BLaER1 treated with 17β-estradiol and CSF1 and Interleukin-3, amounts not matched to agents 10 nM and 100 nM (cell line): ENCODE data around the gene GABRG3.

Experiments
- H3K27ac ChIP-seq, 11 experiments: shearing (Covaris generic); formaldehyde crosslinking; 2 replicates each; pipeline ENCODE4 v1.8.1; 2022
- H3K27me3 ChIP-seq, 11 experiments: shearing (Covaris generic); formaldehyde crosslinking; 2 replicates each; pipeline ENCODE4 v1.8.1; 2022
- H3K36me3 ChIP-seq, 11 experiments: shearing (Covaris generic); formaldehyde crosslinking; 2 replicates each; pipeline ENCODE4 v1.8.1; 2022
- H3K4me1 ChIP-seq, 10 experiments: shearing (Covaris generic); formaldehyde crosslinking; 2 replicates each; pipeline ENCODE4 v1.8.1; 2022
- H3K4me2 ChIP-seq, 11 experiments: shearing (Covaris generic); formaldehyde crosslinking; 2 replicates each; pipeline ENCODE4 v1.8.1; 2022
- H3K4me3 ChIP-seq, 10 experiments: shearing (Covaris generic); formaldehyde crosslinking; 2 replicates each; pipeline ENCODE4 v1.8.1; 2022
- H3K9ac ChIP-seq, 11 experiments: shearing (Covaris generic); formaldehyde crosslinking; 2 replicates each; pipeline ENCODE4 v1.8.1; 2022
- H3K9me3 ChIP-seq, 11 experiments: shearing (Covaris generic); formaldehyde crosslinking; replicated peaks in 1 of 11; 2 replicates each; pipeline ENCODE4 v1.8.1; 2022
- H4K20me1 ChIP-seq, 11 experiments: shearing (Covaris generic); formaldehyde crosslinking; 2 replicates each; pipeline ENCODE4 v1.8.1; 2022
- Cebpa-rat ChIP-seq, 11 experiments: shearing (Covaris generic); IDR thresholded peaks; 2 replicates each; pipeline ENCODE4 v1.8.1; 2022

The GABRG3 gene

DNA sequence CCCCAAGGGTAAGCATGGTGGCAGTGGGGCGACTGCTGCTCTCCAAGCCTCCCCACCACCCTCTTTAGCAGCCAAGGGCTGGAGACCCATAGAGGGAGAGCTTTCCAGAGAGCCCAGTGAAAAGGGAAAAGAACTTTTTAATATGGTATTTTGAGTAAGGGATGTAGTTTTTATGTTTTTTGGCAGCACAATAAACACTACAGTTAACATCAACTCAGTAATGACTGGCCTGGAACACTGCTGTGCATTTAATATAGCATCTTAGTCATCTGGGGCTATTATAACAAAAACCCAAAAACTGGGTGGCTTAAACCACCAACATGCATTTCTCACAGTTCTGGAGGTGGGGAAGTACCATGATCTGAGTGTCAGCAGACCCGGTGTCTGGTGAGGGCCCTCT lies 495.8 kb downstream of the GABRG3 start:
- Histone ChIP-seq H3K27ac (no peak overlapping the region), H3K27me3 (no peaks in the 10 kb centered on the region), H3K4me1 (peaks cover 0 to 7% (median 0%) of the 10 kb centered on the region in 10 experiments; a peak in 2 of 20 replicates), H3K36me3 (no peaks in the 10 kb centered on the region), H4K20me1 (no peaks in the 10 kb centered on the region), H3K9ac (no peak overlapping the region), H3K4me2 (0 out of 22 replicates have a peak overlapping the region, but pooled peaks of 1 of the 11 experiments have one; percentile 21), H3K4me3 (no peak overlapping the region), H3K9me3 (peaks cover 0 to 4% (median 0%) of the 10 kb centered on the region in 11 experiments; a peak in 1 of 22 replicates)
- no peak for TF ChIP-seq Cebpa-rat (IDR thresholded peaks at IDR 0.05)

DNA sequence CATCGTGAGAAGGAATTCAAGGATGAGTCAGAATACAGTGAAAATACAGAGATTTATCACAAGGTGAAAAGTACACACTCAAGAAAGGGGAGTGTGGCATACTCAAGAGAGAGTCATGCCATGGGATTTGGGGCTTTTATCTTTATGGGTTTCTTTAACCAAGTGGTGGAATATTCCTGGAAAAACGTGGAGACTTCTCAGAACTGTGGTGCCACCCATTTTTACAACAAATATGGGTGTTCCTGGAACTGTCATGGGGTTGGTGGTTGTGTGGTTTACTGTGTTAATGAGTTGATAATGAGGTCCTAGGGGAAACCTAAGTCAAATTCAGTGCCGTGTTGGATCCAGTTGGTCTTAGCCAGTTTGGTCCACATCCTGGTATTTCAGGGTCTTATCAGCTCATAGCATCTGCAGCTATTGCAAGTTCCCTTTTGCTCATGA lies 497.2 kb downstream of the GABRG3 start:
- Histone ChIP-seq H3K4me2 (no peak overlapping the region), H3K9ac (no peak overlapping the region), H3K4me3 (no peak overlapping the region), H3K9me3 (0 out of 22 replicates have a peak, but pooled peaks cover 0 to 4% (median 0%) of the 10 kb centered on the region in 11 experiments), H4K20me1 (no peaks in the 10 kb centered on the region), H3K27ac (no peak overlapping the region), H3K27me3 (no peaks in the 10 kb centered on the region), H3K4me1 (peaks cover 0 to 7% (median 0%) of the 10 kb centered on the region in 10 experiments; a peak in 2 of 20 replicates), H3K36me3 (no peaks in the 10 kb centered on the region)
- TF ChIP-seq Cebpa-rat (IDR thresholded peaks at IDR 0.05): no peak

- no peaks in the 10 kb centered on the region for H3K36me3 ChIP-seq
Observed at GRCh38 chr15:27473845-27474244, 502.9 kb downstream of the GABRG3 start.

DNA sequence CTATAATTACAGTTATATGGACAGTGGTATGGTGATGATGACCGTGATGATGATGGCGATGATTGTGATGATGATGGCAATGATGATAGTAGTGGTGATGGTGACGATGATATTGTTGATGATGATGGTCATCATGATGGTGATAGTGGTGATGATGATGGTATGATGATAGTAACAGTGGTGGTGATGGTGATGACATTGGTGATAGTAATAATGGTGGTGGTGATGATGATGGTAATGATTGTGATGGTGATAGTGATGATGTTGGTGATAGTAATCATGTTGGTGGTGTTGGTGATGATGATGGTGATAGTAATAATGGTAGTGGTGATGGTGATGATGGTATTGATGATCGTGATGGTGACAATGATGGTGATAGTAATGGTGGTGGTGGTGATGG lies 504.4 kb downstream of the GABRG3 start:
- no peak for TF ChIP-seq Cebpa-rat (IDR thresholded peaks at IDR 0.05)

More at GRCh38 chr15:27473845-27474244, 502.9 kb downstream of the GABRG3 start:
- H3K4me3 ChIP-seq: no peak overlapping the region
- TF ChIP-seq Cebpa-rat (IDR thresholded peaks at IDR 0.05): no peak
- H4K20me1 ChIP-seq: no peaks in the 10 kb centered on the region
- peaks cover 0 to 8% (median 3%) of the 10 kb centered on the region in 11 experiments; a peak in 4 of 22 replicates for H3K9me3 ChIP-seq
- no peaks in the 10 kb centered on the region for H3K4me1 ChIP-seq
- no peak overlapping the region for H3K4me2 ChIP-seq
- no peak overlapping the region for H3K9ac ChIP-seq
- H3K27me3 ChIP-seq: no peaks in the 10 kb centered on the region
- no peak overlapping the region for H3K27ac ChIP-seq

GRCh38 chr15:27479296-27480140 lies 508.5 kb downstream of the GABRG3 start:
- Histone ChIP-seq H3K27ac (no peak overlapping the region), H3K9ac (no peak overlapping the region), H3K4me3 (no peak overlapping the region), H3K9me3 (peaks cover 0 to 8% (median 0%) of the 10 kb centered on the region in 11 experiments; a peak in 4 of 22 replicates), H3K27me3 (no peaks in the 10 kb centered on the region), H4K20me1 (no peaks in the 10 kb centered on the region), H3K4me2 (no peak overlapping the region), H3K4me1 (no peaks in the 10 kb centered on the region), H3K36me3 (no peaks in the 10 kb centered on the region)
- TF ChIP-seq Cebpa-rat (IDR thresholded peaks at IDR 0.05): no peak

More for the DNA sequence above, 504.4 kb downstream of the GABRG3 start:
- Histone ChIP-seq H3K9me3 (peaks cover 0 to 8% (median 3%) of the 10 kb centered on the region in 11 experiments; a peak in 4 of 22 replicates), H3K4me2 (no peak overlapping the region), H3K27me3 (no peaks in the 10 kb centered on the region), H3K4me3 (no peak overlapping the region), H3K4me1 (no peaks in the 10 kb centered on the region), H3K27ac (no peak overlapping the region), H3K9ac (no peak overlapping the region), H3K36me3 (no peaks in the 10 kb centered on the region), H4K20me1 (no peaks in the 10 kb centered on the region)

DNA sequence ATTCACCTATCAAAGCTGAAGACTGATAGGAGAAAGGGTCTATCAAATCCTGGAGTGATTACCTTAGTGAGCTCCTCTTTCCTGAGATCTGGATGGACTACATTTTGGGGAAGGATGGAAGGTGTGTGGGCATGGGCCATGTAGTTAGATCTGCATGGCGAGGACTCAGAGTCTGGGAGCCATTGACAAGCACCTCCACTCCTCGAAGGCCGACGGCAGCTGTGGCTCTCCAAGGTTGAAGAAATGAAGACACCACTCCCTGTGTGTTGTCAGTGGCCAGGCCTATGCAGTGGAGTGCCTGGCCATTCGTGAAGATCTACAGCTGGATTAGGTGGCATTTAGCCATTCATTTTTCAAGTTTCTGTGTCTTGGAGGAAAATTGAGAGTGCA lies 509.2 kb downstream of the GABRG3 start:
- no peak overlapping the region for H3K27ac ChIP-seq
- TF ChIP-seq Cebpa-rat (IDR thresholded peaks at IDR 0.05): no peak
- no peaks in the 10 kb centered on the region for H3K4me1 ChIP-seq
- H3K27me3 ChIP-seq: no peaks in the 10 kb centered on the region
- H3K36me3 ChIP-seq: no peaks in the 10 kb centered on the region
- no peak overlapping the region for H3K9ac ChIP-seq
- no peak overlapping the region for H3K4me3 ChIP-seq
- H3K9me3 ChIP-seq: peaks cover 0 to 8% (median 0%) of the 10 kb centered on the region in 11 experiments; a peak in 4 of 22 replicates
- no peaks in the 10 kb centered on the region for H4K20me1 ChIP-seq
- no peak overlapping the region for H3K4me2 ChIP-seq

DNA sequence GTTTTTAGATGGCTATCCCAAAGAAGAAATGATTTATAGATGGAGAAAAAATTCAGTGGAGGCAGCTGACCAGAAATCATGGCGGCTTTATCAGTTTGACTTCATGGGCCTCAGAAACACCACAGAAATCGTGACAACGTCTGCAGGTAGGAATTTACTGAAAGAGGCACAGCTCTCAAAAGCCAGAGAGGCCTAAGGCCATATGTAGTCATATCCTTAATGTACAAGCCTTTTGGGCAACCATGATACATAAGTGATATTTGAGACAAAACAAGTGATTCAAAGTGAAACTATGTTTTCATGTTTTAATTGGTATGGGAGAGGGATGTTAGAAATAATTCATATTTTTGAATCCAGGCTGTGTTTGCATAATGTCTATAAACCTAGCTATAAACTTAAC lies 509.7 kb downstream of the GABRG3 start:
- Histone ChIP-seq H3K9me3 (peaks cover 0 to 8% (median 0%) of the 10 kb centered on the region in 11 experiments; a peak in 4 of 22 replicates), H4K20me1 (no peaks in the 10 kb centered on the region), H3K27ac (no peak overlapping the region), H3K4me2 (no peak overlapping the region), H3K27me3 (no peaks in the 10 kb centered on the region), H3K4me3 (no peak overlapping the region), H3K4me1 (no peaks in the 10 kb centered on the region; a peak in 1 of 20 replicates), H3K36me3 (no peaks in the 10 kb centered on the region), H3K9ac (no peak overlapping the region)
- TF ChIP-seq Cebpa-rat (IDR thresholded peaks at IDR 0.05): no peak

GRCh38 chr15:27481768-27482167 lies 510.8 kb downstream of the GABRG3 start:
- Histone ChIP-seq H3K4me3 (no peak overlapping the region), H3K4me1 (peaks cover 4 to 11% (median 8%) of the 10 kb centered on the region in 10 experiments; a peak in 16 of 20 replicates), H3K4me2 (no peak overlapping the region), H3K27ac (no peak overlapping the region), H3K9me3 (peaks cover 0 to 8% (median 0%) of the 10 kb centered on the region in 11 experiments; a peak in 4 of 22 replicates), H4K20me1 (no peaks in the 10 kb centered on the region), H3K36me3 (no peaks in the 10 kb centered on the region), H3K9ac (no peak overlapping the region), H3K27me3 (no peaks in the 10 kb centered on the region)
- TF ChIP-seq Cebpa-rat (IDR thresholded peaks at IDR 0.05): no peak

DNA sequence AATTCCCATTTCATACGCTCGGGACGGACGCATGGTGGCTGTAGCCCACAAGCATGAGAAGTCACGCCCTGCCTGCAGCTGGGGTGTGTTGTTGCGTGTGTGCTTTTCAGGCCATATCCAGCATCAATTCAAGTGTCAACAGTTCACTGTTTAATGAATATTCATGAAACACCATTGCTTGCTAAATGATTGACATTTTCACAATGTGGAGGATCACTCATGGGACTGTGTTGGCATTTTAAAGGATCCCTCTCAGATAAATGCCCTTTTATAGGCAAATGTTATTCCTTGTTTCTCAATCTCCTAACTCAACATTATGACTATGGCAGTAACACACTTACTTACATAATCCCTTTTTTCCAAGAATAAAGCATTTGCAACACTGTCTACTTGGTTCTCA lies 511.3 kb downstream of the GABRG3 start:
- Histone ChIP-seq H3K27ac (no peak overlapping the region), H3K36me3 (no peaks in the 10 kb centered on the region), H3K9ac (no peak overlapping the region), H3K4me2 (no peak overlapping the region), H3K27me3 (no peaks in the 10 kb centered on the region), H3K4me3 (no peak overlapping the region), H3K4me1 (peaks cover 6 to 16% (median 11%) of the 10 kb centered on the region in 10 experiments; a peak in 19 of 20 replicates), H4K20me1 (no peaks in the 10 kb centered on the region), H3K9me3 (peaks cover 0 to 8% (median 0%) of the 10 kb centered on the region in 11 experiments; a peak in 4 of 22 replicates)
- TF ChIP-seq Cebpa-rat (IDR thresholded peaks at IDR 0.05): no peak
